ENCODE measurements around the gene GALNT9.

DNA sequence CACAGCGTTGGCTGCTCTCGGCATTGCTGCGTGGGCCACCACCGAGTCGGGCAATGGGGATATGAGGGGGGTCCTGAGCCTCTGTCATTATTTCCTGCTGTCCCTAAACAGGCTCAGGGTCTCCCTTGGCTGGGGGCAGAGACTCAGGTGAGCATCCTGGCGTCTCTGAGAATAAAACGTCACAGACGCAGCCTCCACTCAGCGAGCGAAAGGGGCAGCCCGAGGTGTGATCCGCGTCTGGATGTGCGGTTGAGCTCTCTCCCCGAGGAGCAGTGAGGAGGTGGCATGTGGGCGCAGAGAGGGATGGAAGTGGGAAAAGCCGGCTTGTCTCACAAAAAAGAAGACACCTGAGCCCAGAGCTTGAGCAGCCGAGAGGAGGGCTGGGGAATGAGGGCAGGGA lies 62.6 kb downstream of the GALNT9 start:
- TF ChIP-seq POLR2A (IDR thresholded peaks at IDR 0.05; ENCODE audit: low read depth), result no peak
- TF ChIP-seq, protein P1, sequence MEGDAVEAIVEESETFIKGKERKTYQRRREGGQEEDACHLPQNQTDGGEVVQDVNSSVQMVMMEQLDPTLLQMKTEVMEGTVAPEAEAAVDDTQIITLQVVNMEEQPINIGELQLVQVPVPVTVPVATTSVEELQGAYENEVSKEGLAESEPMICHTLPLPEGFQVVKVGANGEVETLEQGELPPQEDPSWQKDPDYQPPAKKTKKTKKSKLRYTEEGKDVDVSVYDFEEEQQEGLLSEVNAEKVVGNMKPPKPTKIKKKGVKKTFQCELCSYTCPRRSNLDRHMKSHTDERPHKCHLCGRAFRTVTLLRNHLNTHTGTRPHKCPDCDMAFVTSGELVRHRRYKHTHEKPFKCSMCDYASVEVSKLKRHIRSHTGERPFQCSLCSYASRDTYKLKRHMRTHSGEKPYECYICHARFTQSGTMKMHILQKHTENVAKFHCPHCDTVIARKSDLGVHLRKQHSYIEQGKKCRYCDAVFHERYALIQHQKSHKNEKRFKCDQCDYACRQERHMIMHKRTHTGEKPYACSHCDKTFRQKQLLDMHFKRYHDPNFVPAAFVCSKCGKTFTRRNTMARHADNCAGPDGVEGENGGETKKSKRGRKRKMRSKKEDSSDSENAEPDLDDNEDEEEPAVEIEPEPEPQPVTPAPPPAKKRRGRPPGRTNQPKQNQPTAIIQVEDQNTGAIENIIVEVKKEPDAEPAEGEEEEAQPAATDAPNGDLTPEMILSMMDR (IDR thresholded peaks at IDR 0.05), result no peak
- no peak for TF ChIP-seq EP300 (IDR thresholded peaks at IDR 0.05)
- no peak for TF ChIP-seq POLR2AphosphoS5 (IDR thresholded peaks at IDR 0.05)
